ENCODE measurements around the gene ADSL. TPM values are rescaled to one million over a fixed set of nuclear protein-coding genes. Genes with fewer than 3 reads are reported as not detected.

The ADSL gene
- total and polyA plus RNA-seq, 2 of the 8 experiments (the other 6 are each of a cell fraction or from before 2014, with no cell fraction given), result 197 to 218 TPM

GRCh38 chr22:40329466-40329865 lies 16.8 kb upstream of the ADSL start:
- H3K36me3 ChIP-seq (ENCODE audit: control insufficient read depth in 2 of 4, insufficient read depth in 4 of 4, low read length in 3 of 4), result no peaks in the 10 kb centered on the region; a peak in 4 of 8 replicates
- H3K4me2 ChIP-seq (ENCODE audit: insufficient read depth in 1 of 2, low read depth in 2 of 2, low read length in 2 of 2), result no peak overlapping the region
- ChIA-PET CTCF (ENCODE audit: partially characterized antibody) (interaction anchor here (0.9 kb wide), 1 partner anchor 26 kb away, joined by 3 read pairs; no protein-coding TSS in a partner anchor), POLR2A (ENCODE audit: partially characterized antibody) (interaction anchor here (1.7 kb wide), 1 partner anchor 19 kb away, joined by 6 read pairs; no protein-coding TSS in a partner anchor)
- DNase-seq (ENCODE audit: low read depth in 1 of 2, low spot score in 2 of 2) (no peak), FAIRE-seq (no peak)
- no peak overlapping the region for H2BK120ac ChIP-seq (replicated peaks; ENCODE audit: low read depth, low read length)
- peaks cover 0 to 3% of the 10 kb centered on the region in 2 experiments for H4K20me1 ChIP-seq (replicated peaks in 1 of 2; ENCODE audit: control insufficient read depth in 1 of 2, insufficient read depth in 2 of 2, low read length in 2 of 2)
- no peaks in the 10 kb centered on the region for H3K79me1 ChIP-seq (ENCODE audit: low read depth, low read length)
- H2BK12ac ChIP-seq (ENCODE audit: low read depth, low read length), result no peak overlapping the region
- no peak overlapping the region for H3K27ac ChIP-seq (ENCODE audit: low read depth, low read length)
- H2AK5ac ChIP-seq (ENCODE audit: low read depth, low read length), result no peak overlapping the region
- no peaks in the 10 kb centered on the region for H3K9me3 ChIP-seq (ENCODE audit: insufficient read depth in 2 of 2, low read depth in 1 of 2, low read length in 1 of 2)
- no peaks in the 10 kb centered on the region for H3K23me2 ChIP-seq (ENCODE audit: low read depth, low read length)
- H3K18ac ChIP-seq (ENCODE audit: extremely low read depth, low read length), result no peak overlapping the region
- H3K4me1 ChIP-seq (replicated peaks in 1 of 4; ENCODE audit: control insufficient read depth in 3 of 4, insufficient read depth in 4 of 4, low read length in 3 of 4), result peaks cover 6 to 29% (median 23%) of the 10 kb centered on the region in 4 experiments
- H3K23ac ChIP-seq (ENCODE audit: insufficient read length), result no peak overlapping the region
- no peak overlapping the region for H2AFZ ChIP-seq (ENCODE audit: low read length)
- TF ChIP-seq, protein P1, sequence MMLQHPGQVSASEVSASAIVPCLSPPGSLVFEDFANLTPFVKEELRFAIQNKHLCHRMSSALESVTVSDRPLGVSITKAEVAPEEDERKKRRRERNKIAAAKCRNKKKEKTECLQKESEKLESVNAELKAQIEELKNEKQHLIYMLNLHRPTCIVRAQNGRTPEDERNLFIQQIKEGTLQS (IDR thresholded peaks at IDR 0.05; ENCODE audit: insufficient read depth, low read depth, low read length), result no peak
- no peak overlapping the region for H2BK15ac ChIP-seq (ENCODE audit: low read length)
- no peak overlapping the region for H3K4ac ChIP-seq (replicated peaks; ENCODE audit: insufficient read length, low read depth, low read length)
- no peak overlapping the region for H4K91ac ChIP-seq (replicated peaks; ENCODE audit: insufficient read length, low read length)
- 96% methylated on average over 9 of the region's 9 CpGs; no CpG with 5 or more reads in 1 of the 2 experiments for WGBS, 2 experiments (ENCODE audit: extremely low coverage in 1 of 2, insufficient coverage in 1 of 2, insufficient read length in 1 of 2, insufficient replicate concordance in 2 of 2, low coverage in 1 of 2, low lambda C conversion rate in 2 of 2, missing lambda C conversion rate in 1 of 2)
- no peak overlapping the region for H4K5ac ChIP-seq (ENCODE audit: insufficient read length, low read depth, low read length)
- no peak overlapping the region for H2BK20ac ChIP-seq (ENCODE audit: low read length)
- H3K27me3 ChIP-seq (replicated peaks in 1 of 4; ENCODE audit: control insufficient read depth in 3 of 4, extremely low read depth in 1 of 4, insufficient read depth in 3 of 4, low read length in 3 of 4), result no peaks in the 10 kb centered on the region
- no peak overlapping the region for H3K14ac ChIP-seq (ENCODE audit: insufficient read length)
- H3K4me3 ChIP-seq (ENCODE audit: extremely low read depth in 1 of 4, insufficient read depth in 2 of 4, low read depth in 3 of 4, low read length in 4 of 4), result no peak overlapping the region
- H3K56ac ChIP-seq (replicated peaks; ENCODE audit: insufficient read length, low read depth, low read length), result no peak overlapping the region
- H3K79me2 ChIP-seq (ENCODE audit: control insufficient read depth in 1 of 2, insufficient read depth in 2 of 2, low read length in 2 of 2), result no peaks in the 10 kb centered on the region
- H3K9ac ChIP-seq (replicated peaks in 1 of 4; ENCODE audit: extremely low read depth in 1 of 4, low read depth in 3 of 4, low read length in 3 of 4), result no peak overlapping the region
- no peak overlapping the region for H4K8ac ChIP-seq (ENCODE audit: extremely low read depth, insufficient read depth, low read length)
- no peak overlapping the region for H2BK5ac ChIP-seq (ENCODE audit: low read depth, low read length)

Measured in H1 (cell line).